H1 (cell line): ENCODE results near the gene TSEN34. TPM values are rescaled to one million over a fixed set of nuclear protein-coding genes. Genes with fewer than 3 reads are reported as not detected.
A peak's percentile ranks its signal among the peaks of the same experiment; 100 is the strongest.

Experiments used
- CTCF ChIA-PET: fragments of 300-600 bp; sonication (Branson Sonifier 250); formaldehyde crosslinking; loops from one replicate; lab custom pipeline; 2021; ENCODE audit not compliant: partially characterized antibody; lab: Charles Lee
- POLR2A ChIA-PET: fragments of 300-600 bp; sonication (Branson Sonifier 250); formaldehyde crosslinking; loops from one replicate; lab custom pipeline; 2021; ENCODE audit warnings: inconsistent platforms; ENCODE audit not compliant: partially characterized antibody; lab: Charles Lee
- DNase-seq, 2 experiments: peaks; one replicate each; pipeline versions ENCODE4 v3.0.0 to v3.0.0-alpha.2; 2010 to 2022; ENCODE audit warnings: low spot score in 2 of 2, low read depth in 1 of 2, mixed read lengths in 1 of 2
- FAIRE-seq: peaks from 2 replicates; lab custom pipeline; 2011; peaks lifted over from hg19 to GRCh38; lab: Jason Lieb, UNC
- H2AFZ ChIP-seq: 2 replicates; pipeline ENCODE4 v1.8.1; 2012; ENCODE audit warnings: low read length, inconsistent platforms
- H2AK5ac ChIP-seq: 2 replicates; pipeline ENCODE4 v1.6.1; 2013; ENCODE audit warnings: low read depth, low read length
- H2BK120ac ChIP-seq: replicated peaks from 2 replicates; pipeline ENCODE3; 2013; ENCODE audit warnings: low read depth, low read length, inconsistent platforms
- H2BK12ac ChIP-seq: 2 replicates; pipeline ENCODE4 v1.6.1; 2013; ENCODE audit warnings: low read depth, low read length
- H2BK15ac ChIP-seq: 2 replicates; pipeline ENCODE4 v1.6.1; 2013; ENCODE audit warnings: low read length
- H2BK20ac ChIP-seq: 2 replicates; pipeline ENCODE4 v1.6.1; 2013; ENCODE audit warnings: low read length
- H2BK5ac ChIP-seq: 2 replicates; pipeline ENCODE4 v1.6.1; 2013; ENCODE audit warnings: low read depth, low read length
- H3K14ac ChIP-seq: 2 replicates; pipeline ENCODE4 v1.6.1; 2013; ENCODE audit warnings: inconsistent platforms; ENCODE audit not compliant: insufficient read length
- H3K18ac ChIP-seq: 2 replicates; pipeline ENCODE4 v1.6.1; 2013; ENCODE audit warnings: low read length; ENCODE audit errors: extremely low read depth
- H3K23ac ChIP-seq: 2 replicates; pipeline ENCODE4 v1.6.1; 2013; ENCODE audit warnings: inconsistent platforms; ENCODE audit not compliant: insufficient read length
- H3K23me2 ChIP-seq: 2 replicates; pipeline ENCODE4 v1.6.1; 2013; ENCODE audit warnings: low read depth, low read length
- H3K27ac ChIP-seq: 2 replicates; pipeline ENCODE4 v1.6.1; 2011; ENCODE audit warnings: low read depth, low read length, inconsistent platforms
- H3K27me3 ChIP-seq, 4 experiments: replicated peaks in 1 of 4; 1 replicate in 1 of 4; 2 replicates in 3 of 4; pipeline versions ENCODE4 v1.6.1 to v1.8.1; 2011 to 2013; ENCODE audit warnings: low read length in 3 of 4, mild to moderate bottlenecking in 3 of 4, inconsistent platforms in 2 of 4, mixed read lengths in 2 of 4, moderate library complexity in 1 of 4; ENCODE audit not compliant: control insufficient read depth in 3 of 4, insufficient read depth in 3 of 4; ENCODE audit errors: extremely low read depth in 1 of 4
- H3K36me3 ChIP-seq, 4 experiments: 2 replicates each; pipeline versions ENCODE4 v1.6.1 to v1.8.1; 2011 to 2013; ENCODE audit warnings: mild to moderate bottlenecking in 4 of 4, low read length in 3 of 4, moderate library complexity in 2 of 4, control low read depth in 1 of 4, inconsistent platforms in 1 of 4; ENCODE audit not compliant: insufficient read depth in 4 of 4, control insufficient read depth in 2 of 4
- H3K4ac ChIP-seq: replicated peaks from 2 replicates; pipeline ENCODE3; 2013; ENCODE audit warnings: low read length, low read depth, mixed read lengths, inconsistent platforms; ENCODE audit not compliant: insufficient read length
- H3K4me1 ChIP-seq, 4 experiments: replicated peaks in 1 of 4; 1 replicate in 1 of 4; 2 replicates in 3 of 4; pipeline versions ENCODE4 v1.6.1 to v1.8.1; 2011 to 2013; ENCODE audit warnings: low read length in 3 of 4, inconsistent platforms in 2 of 4, mixed read lengths in 1 of 4; ENCODE audit not compliant: insufficient read depth in 4 of 4, control insufficient read depth in 3 of 4
- H3K4me2 ChIP-seq, 2 experiments: 2 replicates each; pipeline versions ENCODE4 v1.6.1 to v1.8.1; 2011 to 2013; ENCODE audit warnings: low read depth in 2 of 2, low read length in 2 of 2, control low read depth in 1 of 2, inconsistent platforms in 1 of 2, mild to moderate bottlenecking in 1 of 2; ENCODE audit not compliant: insufficient read depth in 1 of 2
- H3K4me3 ChIP-seq, 4 experiments: fragments of 200-600, 300-600 bp in 1 of 4; sonication (generic), shearing (Covaris generic), sonication (Bioruptor Twin) in 1 of 4; 2 replicates each; pipeline versions ENCODE4 v1.5.1 to v1.8.1; 2011 to 2016; ENCODE audit warnings: low read length in 4 of 4, low read depth in 3 of 4, control low read depth in 2 of 4, inconsistent platforms in 2 of 4, mild to moderate bottlenecking in 2 of 4, mixed read lengths in 1 of 4, moderate library complexity in 1 of 4; ENCODE audit not compliant: insufficient read depth in 2 of 4; ENCODE audit errors: extremely low read depth in 1 of 4
- H3K56ac ChIP-seq: replicated peaks from 2 replicates; pipeline ENCODE3; 2013; ENCODE audit warnings: low read depth, mild to moderate bottlenecking, mixed read lengths, low read length, inconsistent platforms; ENCODE audit not compliant: insufficient read length
- H3K79me1 ChIP-seq: 2 replicates; pipeline ENCODE4 v1.6.1; 2013; ENCODE audit warnings: low read depth, low read length, control low read depth
- H3K79me2 ChIP-seq, 2 experiments: 2 replicates each; pipeline versions ENCODE4 v1.6.1 to v1.8.1; 2012 to 2013; ENCODE audit warnings: low read length in 2 of 2, mild to moderate bottlenecking in 2 of 2, inconsistent platforms in 1 of 2; ENCODE audit not compliant: insufficient read depth in 2 of 2, control insufficient read depth in 1 of 2
- H3K9ac ChIP-seq, 4 experiments: replicated peaks in 1 of 4; 1 replicate in 1 of 4; 2 replicates in 3 of 4; pipeline versions ENCODE4 v1.6.1 to v1.8.1; 2011 to 2013; ENCODE audit warnings: low read depth in 3 of 4, low read length in 3 of 4, control low read depth in 2 of 4, mild to moderate bottlenecking in 2 of 4, moderate library complexity in 2 of 4, inconsistent platforms in 1 of 4; ENCODE audit errors: extremely low read depth in 1 of 4
- H3K9me3 ChIP-seq, 2 experiments: 2 replicates each; pipeline versions ENCODE4 v1.6.1 to v1.8.1; 2012 to 2013; ENCODE audit warnings: mild to moderate bottlenecking in 2 of 2, moderate library complexity in 2 of 2, control low read depth in 1 of 2, inconsistent platforms in 1 of 2, low read depth in 1 of 2, low read length in 1 of 2, mixed read lengths in 1 of 2; ENCODE audit not compliant: insufficient read depth in 2 of 2
- H4K20me1 ChIP-seq, 2 experiments: replicated peaks in 1 of 2; 2 replicates each; pipeline versions ENCODE3 to v1.8.1; 2011 to 2013; ENCODE audit warnings: inconsistent platforms in 2 of 2, low read length in 2 of 2, mild to moderate bottlenecking in 1 of 2; ENCODE audit not compliant: insufficient read depth in 2 of 2, control insufficient read depth in 1 of 2
- H4K5ac ChIP-seq: 2 replicates; pipeline ENCODE4 v1.6.1; 2013; ENCODE audit warnings: low read length, low read depth, mixed read lengths, inconsistent platforms; ENCODE audit not compliant: insufficient read length
- H4K8ac ChIP-seq: 2 replicates; pipeline ENCODE4 v1.8.0; 2013; ENCODE audit warnings: mild to moderate bottlenecking, moderate library complexity, low read length, inconsistent platforms; ENCODE audit not compliant: insufficient read depth; ENCODE audit errors: extremely low read depth
- H4K91ac ChIP-seq: replicated peaks from 2 replicates; pipeline ENCODE3; 2013; ENCODE audit warnings: low read length, mixed read lengths, inconsistent platforms; ENCODE audit not compliant: insufficient read length
- CREB1 ChIP-seq: IDR thresholded peaks from 2 replicates; pipeline ENCODE4 v1.6.1; 2012; ENCODE audit warnings: inconsistent platforms
- E2F6 ChIP-seq: IDR thresholded peaks from 2 replicates; pipeline ENCODE4 v1.6.1; 2012; ENCODE audit warnings: inconsistent platforms
- HDAC6 ChIP-seq: IDR thresholded peaks from one replicate; pipeline ENCODE4 v1.7.1; 2012; ENCODE audit warnings: low read depth, mild to moderate bottlenecking, inconsistent platforms, low read length, moderate library complexity
- JUN ChIP-seq: IDR thresholded peaks from 2 replicates; pipeline ENCODE4 v1.6.1; 2011; ENCODE audit warnings: low read depth, mild to moderate bottlenecking, improper control_type of control experiment, low read length
- JUND ChIP-seq: IDR thresholded peaks from 2 replicates; pipeline ENCODE4 v1.6.1; 2011; ENCODE audit warnings: mild to moderate bottlenecking, improper control_type of control experiment, low read length
- POLR2AphosphoS5 ChIP-seq: IDR thresholded peaks from 2 replicates; pipeline ENCODE4 v1.6.1; 2011; ENCODE audit warnings: low read depth, low read length
- SP2 ChIP-seq: IDR thresholded peaks from 2 replicates; pipeline ENCODE4 v1.6.1; 2012; ENCODE audit warnings: mild to moderate bottlenecking, low read length, inconsistent platforms
- WGBS, 2 experiments: shearing (Covaris generic) in 1 of 2; methylation state at CpG; one replicate each; pipeline versions ENCODE4 v1.1.6 to v1.1.7; 2013 to 2015; ENCODE audit warnings: low lambda C conversion rate in 2 of 2, mixed read lengths in 2 of 2, inconsistent platforms in 1 of 2, low coverage in 1 of 2, missing lambda C conversion rate in 1 of 2; ENCODE audit not compliant: insufficient replicate concordance in 2 of 2, insufficient coverage in 1 of 2, insufficient read length in 1 of 2; ENCODE audit errors: extremely low coverage in 1 of 2, missing lambda C conversion rate in 1 of 2; 5-methylcytosine and 5-hydroxymethylcytosine counted together
- polyA plus RNA-seq, 7 experiments: library from polyadenylated mRNA; depleted of rRNA in 3 of 7; stranded (reverse) in 5 of 7; unstranded in 2 of 7; fragments of >200 nt in 5 of 7; fragments of 200-250 nt in 2 of 7; gene quantifications; 1 replicate in 5 of 7; 2 replicates in 1 of 7; 4 replicates in 1 of 7; pipeline versions ENCODE4 v1.2.1 to v1.2.3, GENCODE V29; 2011 to 2013; ENCODE audit warnings: missing spikeins in 2 of 7, mixed read lengths in 2 of 7
- total RNA-seq: library from RNA; stranded (reverse); fragmentation: NEBNext Ultra II Directional; extraction: Animal tissue kit (Norgen Biotek cat#: 25700); gene quantifications from 2 replicates; pipeline ENCODE4 v1.2.1, GENCODE V29; 2021

Gene TSEN34
- total and polyA plus RNA-seq, 2 of the 8 experiments (the other 6 are each of a cell fraction or from before 2014, with no cell fraction given): 22.5 to 52.3 TPM

GRCh38 chr19:54209811-54210494 is 18.8 kb downstream of the TSEN34 start:
- Histone ChIP-seq H3K79me1 (peaks cover 15% of the 10 kb centered on the region), H3K79me2 (peaks cover 3 to 20% of the 10 kb centered on the region in 2 experiments; a peak in 3 of 4 replicates), H3K27me3 (no peaks in the 10 kb centered on the region), H4K20me1 (peaks cover 31% of the 10 kb centered on the region in 2 experiments), H3K4me2 (no peak overlapping the region), H3K14ac (no peak overlapping the region), H2BK20ac (no peak overlapping the region), H2AK5ac (no peak overlapping the region), H3K9me3 (no peaks in the 10 kb centered on the region), H3K23ac (no peak overlapping the region), H2BK120ac (no peak overlapping the region), H4K91ac (no peak overlapping the region), H2BK12ac (no peak overlapping the region), H3K18ac (no peak overlapping the region), H2AFZ (no peak overlapping the region), H4K5ac (no peak overlapping the region), H3K9ac (no peak overlapping the region), H3K27ac (no peak overlapping the region), H2BK5ac (peak overlapping the region; percentile 47; the same call in 1 of the 2 replicates), H3K4me1 (peaks cover 0 to 4% (median 4%) of the 10 kb centered on the region in 4 experiments; a peak in 5 of 7 replicates), H3K23me2 (no peaks in the 10 kb centered on the region; the same call in 1 of the 2 replicates), H2BK15ac (no peak overlapping the region), H4K8ac (no peak overlapping the region; the same call in 1 of the 2 replicates), H3K56ac (no peak overlapping the region), H3K4ac (no peak overlapping the region), H3K4me3 (no peak overlapping the region), H3K36me3 (peaks cover 24 to 34% (median 32%) of the 10 kb centered on the region in 4 experiments)
- POLR2A ChIA-PET: interaction anchor here (0.8 to 23.4 kb wide), 14 partner anchors 12 to 252 kb away, joined by 3 to 909 read pairs (median 11); partner anchors contain the start of genes LILRB3, LILRB5, MBOAT7 and RPS9
- DNase-seq: no peak
- FAIRE-seq: no peak
- WGBS, 2 experiments: 93% methylated on average over 10 of the region's 10 CpGs; no CpG with 5 or more reads in 1 of the 2 experiments
- TF ChIP-seq SP2: no peak
- TF ChIP-seq HDAC6: no peak
- no peak for TF ChIP-seq JUND
- TF ChIP-seq JUN: no peak
- TF ChIP-seq E2F6: no peak
- TF ChIP-seq CREB1: no peak
- TF ChIP-seq POLR2AphosphoS5: peak; percentile 17
- CTCF ChIA-PET: interaction anchor here (0.6 to 1.7 kb wide), 5 partner anchors 9 to 47 kb away, joined by 3 to 5 read pairs (median 3); partner anchors contain the start of genes LILRB5 and RPS9
